RWPE2 (cell line): Measurements from ENCODE around the gene KCNA2.

Source experiments
- ATAC-seq: fragments of 200-7000 bp; cut with Tn5 transposase; 3 replicates; pipeline ENCODE4 v1.9.1; 2021; ENCODE audit warnings: low read depth
- DNase-seq: peaks from one replicate; pipeline ENCODE4 v3.0.0-alpha.2; 2020; ENCODE audit warnings: low spot score
- H3K27ac ChIP-seq: fragments of 450-650 bp; 2 replicates; pipeline ENCODE4 v1.5.1; 2017; ENCODE audit warnings: mild to moderate bottlenecking; ENCODE audit not compliant: poor library complexity, severe bottlenecking
- H3K27me3 ChIP-seq: fragments of 250-450 bp; sonication (Bioruptor Pico); 2 replicates; pipeline ENCODE4 v1.5.1; 2021; ENCODE audit warnings: mild to moderate bottlenecking, moderate library complexity; ENCODE audit not compliant: insufficient read depth, poor library complexity, severe bottlenecking
- H3K36me3 ChIP-seq: fragments of 250-450 bp; sonication (Bioruptor Pico); 2 replicates; pipeline ENCODE4 v1.5.1; 2020; ENCODE audit warnings: low read depth, mild to moderate bottlenecking, moderate library complexity
- H3K4me1 ChIP-seq: fragments of 250-450 bp; sonication (Bioruptor Pico); 2 replicates; pipeline ENCODE4 v1.5.1; 2021; ENCODE audit warnings: mild to moderate bottlenecking, moderate library complexity; ENCODE audit not compliant: insufficient read depth, poor library complexity, severe bottlenecking
- H3K4me3 ChIP-seq: fragments of 250-450 bp; sonication (Bioruptor Pico); 2 replicates; pipeline ENCODE4 v1.5.1; 2021; ENCODE audit warnings: mild to moderate bottlenecking, moderate library complexity; ENCODE audit not compliant: severe bottlenecking
- H3K9me3 ChIP-seq: fragments of 250-450 bp; sonication (Bioruptor Pico); 2 replicates; pipeline ENCODE4 v1.5.1; 2021; ENCODE audit warnings: mild to moderate bottlenecking, moderate library complexity; ENCODE audit not compliant: severe bottlenecking
- TF ChIP-seq, protein P1 (sequence below): fragments of 450-650 bp; IDR thresholded peaks from one replicate; pipeline ENCODE4 v1.5.1; 2017; ENCODE audit warnings: mild to moderate bottlenecking, moderate library complexity; ENCODE audit not compliant: poor library complexity, severe bottlenecking

KCNA2 gene

DNA sequence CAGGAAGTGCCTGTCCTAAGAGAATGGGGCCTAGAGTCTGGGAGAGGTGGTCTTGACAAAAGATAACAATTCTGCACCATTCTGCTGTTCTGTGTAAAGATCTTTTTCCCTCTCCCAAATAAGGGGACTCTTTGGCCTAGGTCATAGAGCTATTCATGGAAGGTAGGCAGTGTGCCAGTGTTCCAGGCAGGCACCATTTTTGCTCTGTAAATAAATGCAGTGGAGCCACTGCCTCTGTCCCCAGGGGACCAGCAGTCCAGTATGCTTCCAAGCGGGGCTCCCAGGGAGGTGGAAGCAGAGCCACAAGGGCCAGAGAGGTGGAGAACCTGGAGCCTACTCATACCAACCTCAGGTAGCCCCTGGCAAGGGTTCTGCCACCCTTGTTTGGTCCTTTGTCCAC lies 25.9 kb downstream of the KCNA2 start:
- Histone ChIP-seq H3K27ac (no peak overlapping the region), H3K4me3 (no peak overlapping the region), H3K4me1 (no peaks in the 10 kb centered on the region), H3K9me3 (no peaks in the 10 kb centered on the region), H3K27me3 (peaks cover 8% of the 10 kb centered on the region), H3K36me3 (no peaks in the 10 kb centered on the region)
- ATAC-seq = no peak
- TF ChIP-seq, protein P1, sequence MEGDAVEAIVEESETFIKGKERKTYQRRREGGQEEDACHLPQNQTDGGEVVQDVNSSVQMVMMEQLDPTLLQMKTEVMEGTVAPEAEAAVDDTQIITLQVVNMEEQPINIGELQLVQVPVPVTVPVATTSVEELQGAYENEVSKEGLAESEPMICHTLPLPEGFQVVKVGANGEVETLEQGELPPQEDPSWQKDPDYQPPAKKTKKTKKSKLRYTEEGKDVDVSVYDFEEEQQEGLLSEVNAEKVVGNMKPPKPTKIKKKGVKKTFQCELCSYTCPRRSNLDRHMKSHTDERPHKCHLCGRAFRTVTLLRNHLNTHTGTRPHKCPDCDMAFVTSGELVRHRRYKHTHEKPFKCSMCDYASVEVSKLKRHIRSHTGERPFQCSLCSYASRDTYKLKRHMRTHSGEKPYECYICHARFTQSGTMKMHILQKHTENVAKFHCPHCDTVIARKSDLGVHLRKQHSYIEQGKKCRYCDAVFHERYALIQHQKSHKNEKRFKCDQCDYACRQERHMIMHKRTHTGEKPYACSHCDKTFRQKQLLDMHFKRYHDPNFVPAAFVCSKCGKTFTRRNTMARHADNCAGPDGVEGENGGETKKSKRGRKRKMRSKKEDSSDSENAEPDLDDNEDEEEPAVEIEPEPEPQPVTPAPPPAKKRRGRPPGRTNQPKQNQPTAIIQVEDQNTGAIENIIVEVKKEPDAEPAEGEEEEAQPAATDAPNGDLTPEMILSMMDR = no peak
- no peak for DNase-seq

DNA sequence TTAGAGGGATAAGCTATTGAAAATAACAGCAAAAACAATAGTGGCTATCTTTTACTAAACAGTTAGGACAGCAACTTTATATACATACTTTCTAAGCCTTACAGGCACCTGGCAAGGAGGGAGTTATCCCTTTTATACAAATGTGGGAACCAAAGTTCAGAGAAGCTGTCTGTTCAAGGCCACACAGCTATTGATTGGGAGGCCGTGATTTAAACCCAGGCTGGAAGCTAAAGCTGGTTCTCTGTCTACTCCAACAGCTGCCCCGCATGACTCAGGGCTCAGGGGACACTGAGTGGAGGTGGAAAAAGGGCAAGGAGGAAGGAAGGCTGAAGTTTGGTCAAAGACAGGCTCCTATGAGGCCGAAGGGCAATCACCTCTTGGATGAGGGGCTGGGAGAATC lies 26.7 kb downstream of the KCNA2 start:
- Histone ChIP-seq H3K27ac (no peak overlapping the region), H3K9me3 (no peaks in the 10 kb centered on the region), H3K4me1 (no peaks in the 10 kb centered on the region), H3K36me3 (no peaks in the 10 kb centered on the region), H3K4me3 (no peak overlapping the region), H3K27me3 (peaks cover 8% of the 10 kb centered on the region)
- DNase-seq (no peak), ATAC-seq (no peak)
- TF ChIP-seq, protein P1 = no peak

DNA sequence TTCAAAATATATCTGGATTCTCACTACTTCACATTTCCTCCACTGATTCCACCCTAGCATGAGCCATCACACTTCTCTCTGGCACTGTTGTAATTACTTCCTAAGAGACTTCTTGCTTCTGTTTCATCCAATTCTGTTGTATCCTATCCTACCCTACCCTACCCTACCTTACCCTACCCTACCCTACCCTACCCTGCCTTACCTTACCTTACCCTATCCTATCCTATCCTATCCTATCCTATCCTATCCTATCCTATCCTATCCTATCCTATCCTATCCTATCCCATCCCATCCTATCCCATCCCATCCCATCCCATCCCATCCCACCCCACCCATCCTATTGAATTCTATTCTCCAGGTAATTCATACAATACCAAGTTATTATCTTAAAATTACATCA lies 29.7 kb downstream of the KCNA2 start:
- Histone ChIP-seq H3K36me3 (no peaks in the 10 kb centered on the region), H3K4me3 (no peak overlapping the region), H3K4me1 (no peaks in the 10 kb centered on the region), H3K27me3 (peaks cover 8% of the 10 kb centered on the region), H3K27ac (no peak overlapping the region), H3K9me3 (peaks cover 2% of the 10 kb centered on the region)
- ATAC-seq (no peak), DNase-seq (no peak)
- TF ChIP-seq, protein P1 = no peak

DNA sequence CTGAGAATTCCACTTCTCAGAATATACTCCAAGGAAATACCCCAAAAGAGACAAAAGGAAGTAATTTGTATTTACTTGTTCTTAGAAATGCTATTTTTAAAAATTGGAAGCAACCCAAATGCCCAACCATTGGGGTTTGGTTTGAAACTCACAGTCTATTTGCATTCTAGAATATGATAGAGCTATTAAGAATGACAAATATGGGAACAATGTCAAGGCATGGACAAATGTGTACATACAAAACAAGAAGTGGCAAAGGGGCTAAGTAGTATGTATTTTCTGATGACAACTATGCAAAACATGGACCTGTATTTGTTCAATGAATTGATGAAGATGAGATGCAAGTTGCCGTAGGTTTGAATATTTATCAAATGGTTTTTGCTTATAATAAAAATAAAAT lies 32.8 kb downstream of the KCNA2 start:
- DNase-seq (no peak), ATAC-seq (no peak)
- peaks cover 2% of the 10 kb centered on the region for H3K9me3 ChIP-seq
- no peaks in the 10 kb centered on the region for H3K4me1 ChIP-seq
- no peak overlapping the region for H3K4me3 ChIP-seq
- H3K27me3 ChIP-seq = peaks cover 8% of the 10 kb centered on the region
- no peak overlapping the region for H3K27ac ChIP-seq
- H3K36me3 ChIP-seq = no peaks in the 10 kb centered on the region
- TF ChIP-seq, protein P1 = no peak

DNA sequence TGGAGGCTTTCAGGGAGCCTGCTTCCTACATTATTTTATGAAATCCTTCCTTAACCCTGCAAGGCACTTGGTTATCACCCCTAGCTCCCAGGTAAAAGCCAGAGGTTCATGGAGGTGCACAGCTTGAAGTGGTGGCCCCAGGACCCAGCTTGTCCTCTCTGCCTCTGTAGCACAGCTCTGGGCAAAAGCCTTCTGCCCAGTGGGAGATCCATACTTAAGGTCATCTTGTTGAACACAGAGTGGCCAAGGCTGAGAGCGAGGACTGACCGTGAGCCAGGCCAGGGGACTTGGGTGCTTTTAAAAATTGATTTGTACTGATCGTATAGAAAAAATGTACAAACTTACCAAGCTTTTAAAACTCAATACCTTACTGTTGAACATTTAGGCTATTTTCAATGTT lies 33.4 kb downstream of the KCNA2 start:
- no peak for ATAC-seq
- no peaks in the 10 kb centered on the region for H3K4me1 ChIP-seq
- TF ChIP-seq, protein P1 = no peak
- H3K4me3 ChIP-seq = no peak overlapping the region
- no peak overlapping the region for H3K27ac ChIP-seq
- H3K36me3 ChIP-seq = no peaks in the 10 kb centered on the region
- peaks cover 8% of the 10 kb centered on the region for H3K27me3 ChIP-seq
- H3K9me3 ChIP-seq = peaks cover 2% of the 10 kb centered on the region
- no peak for DNase-seq
